Muscle layer of colon (tissue), 2 donors: Measurements from ENCODE around the gene KRTAP10-4.
A peak's percentile ranks its signal among the peaks of the same experiment; 100 is the strongest.
"Not testable (repeated sequence)": the region's sequence is repeated elsewhere in the genome, so short reads cannot be mapped to it uniquely, and the experiment has no call there.

ENCODE experiments used
- H3K27ac ChIP-seq: one replicate; pipeline ENCODE4 v1.7.0; 2013; ENCODE audit warnings: low read depth, mild to moderate bottlenecking, low read length, moderate library complexity
- H3K27me3 ChIP-seq, 2 donors: one replicate each; pipeline ENCODE4 v1.7.0; 2013; ENCODE audit warnings: low read length in 2 of 2, mild to moderate bottlenecking in 2 of 2; ENCODE audit not compliant: insufficient read depth in 2 of 2, control insufficient read depth in 1 of 2
- H3K36me3 ChIP-seq: one replicate; pipeline ENCODE4 v1.7.0; 2013; ENCODE audit warnings: mild to moderate bottlenecking, low read length; ENCODE audit not compliant: insufficient read depth
- H3K4me1 ChIP-seq: one replicate; pipeline ENCODE4 v1.7.0; 2013; ENCODE audit warnings: mild to moderate bottlenecking, low read length; ENCODE audit not compliant: insufficient read depth
- H3K4me3 ChIP-seq, 2 donors: one replicate each; pipeline ENCODE4 v1.7.0; 2013; ENCODE audit warnings: low read length in 2 of 2, low read depth in 1 of 2, mild to moderate bottlenecking in 1 of 2, moderate library complexity in 1 of 2
- H3K9ac ChIP-seq: one replicate; pipeline ENCODE4 v1.7.0; 2013; ENCODE audit warnings: low read length
- H3K9me3 ChIP-seq: one replicate; pipeline ENCODE4 v1.7.0; 2013; ENCODE audit warnings: mild to moderate bottlenecking, low read length
- donor health status: abdominal sarcoma.
- donor health status: Adenocarcinoma of cecum.

The KRTAP10-4 gene

DNA sequence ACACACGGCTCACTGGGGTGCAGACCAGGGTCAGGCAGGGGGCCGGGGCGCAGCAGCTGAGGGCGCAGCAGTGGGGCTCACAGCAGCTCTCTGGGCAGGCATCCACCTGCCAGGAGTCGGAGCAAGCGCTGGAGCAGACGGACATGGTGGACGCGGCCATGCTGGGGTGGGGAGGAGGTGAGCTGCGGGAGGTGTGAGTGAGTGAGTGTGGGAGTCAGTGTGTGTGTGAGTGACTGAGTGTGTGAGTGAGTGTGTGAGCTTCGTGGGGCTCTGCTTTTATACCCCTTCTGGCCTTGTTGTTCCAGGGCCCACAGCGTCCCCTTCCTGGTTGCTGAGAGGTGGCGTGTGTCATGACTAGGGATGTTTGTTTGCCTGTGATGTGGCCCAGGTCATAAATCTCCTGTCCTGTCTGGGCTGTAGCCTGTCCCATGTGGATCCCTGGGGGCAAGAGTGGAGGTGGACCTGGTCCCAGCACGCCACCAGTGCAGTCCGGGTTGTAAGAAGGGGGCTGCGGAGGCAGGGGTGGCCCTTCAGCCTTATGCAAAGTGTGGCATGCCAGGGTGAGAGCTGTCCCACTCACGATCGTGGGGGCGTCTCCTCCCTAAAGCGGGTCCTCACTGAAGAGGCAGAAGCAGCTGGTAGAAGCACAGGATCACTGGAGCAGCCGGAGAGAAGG lies 33.4 kb upstream of the KRTAP10-4 start, which contains the start of gene KRTAP10-1:
Gene KRTAP10-1 (minus strand): TSS at position 205 of the 676 bp plus-strand sequence. CDS start 45 bp downstream, at position 160.
- Histone ChIP-seq H3K27ac (no peak within 1 kb of the TSS), H3K27me3 (peaks cover 0 to 6% of the 10 kb centered on the region in 2 donors), H3K4me1 (no peaks in the 10 kb centered on the region), H3K9me3 (no peaks in the 10 kb centered on the region), H3K36me3 (no peaks in the 10 kb centered on the region), H3K9ac (no peak within 1 kb of the TSS), H3K4me3 (no peak within 1 kb of the TSS)

DNA sequence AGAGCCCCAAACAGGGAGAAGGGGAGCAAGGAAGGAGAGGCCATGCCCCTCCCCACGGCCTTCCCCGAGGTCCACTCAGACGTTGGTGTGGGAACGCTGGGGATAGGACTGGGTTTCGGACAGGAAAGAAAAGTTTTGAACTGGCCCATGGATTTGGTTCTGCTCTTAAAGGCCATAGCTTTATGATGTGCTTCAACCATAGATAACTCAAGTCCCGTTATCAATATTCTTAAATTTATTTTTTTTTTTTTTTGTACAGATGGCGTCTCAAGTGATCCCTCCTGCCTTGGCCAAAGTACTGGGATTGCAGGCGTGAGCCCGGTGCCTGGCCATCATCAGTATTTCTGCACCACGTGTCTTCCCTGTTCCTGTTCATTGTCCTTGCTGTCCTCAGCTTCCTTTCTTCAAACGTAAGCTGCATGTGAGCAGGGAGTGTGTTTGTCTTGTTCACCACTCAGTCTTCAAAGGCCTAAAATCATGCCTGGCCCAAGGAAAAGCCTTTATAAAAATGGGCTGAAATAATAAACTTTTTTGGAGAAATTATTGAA lies 32.7 kb upstream of the KRTAP10-4 start:
- no peaks in the 10 kb centered on the region for H3K36me3 ChIP-seq
- no peak overlapping the region for H3K27ac ChIP-seq
- no peaks in the 10 kb centered on the region for H3K9me3 ChIP-seq
- H3K4me3 ChIP-seq, result no peak overlapping the region
- peaks cover 0 to 6% of the 10 kb centered on the region in 2 donors for H3K27me3 ChIP-seq
- no peak overlapping the region for H3K9ac ChIP-seq
- no peaks in the 10 kb centered on the region for H3K4me1 ChIP-seq

GRCh38 chr21:44542716-44543115 lies 30.8 kb upstream of the KRTAP10-4 start:
- H3K36me3 ChIP-seq, result no peaks in the 10 kb centered on the region
- H3K9me3 ChIP-seq, result no peaks in the 10 kb centered on the region
- H3K4me1 ChIP-seq, result no peaks in the 10 kb centered on the region
- H3K27me3 ChIP-seq, result peaks cover 0 to 6% of the 10 kb centered on the region in 2 donors
- H3K9ac ChIP-seq, result no peak overlapping the region
- H3K27ac ChIP-seq, result no peak overlapping the region
- no peak overlapping the region for H3K4me3 ChIP-seq

DNA sequence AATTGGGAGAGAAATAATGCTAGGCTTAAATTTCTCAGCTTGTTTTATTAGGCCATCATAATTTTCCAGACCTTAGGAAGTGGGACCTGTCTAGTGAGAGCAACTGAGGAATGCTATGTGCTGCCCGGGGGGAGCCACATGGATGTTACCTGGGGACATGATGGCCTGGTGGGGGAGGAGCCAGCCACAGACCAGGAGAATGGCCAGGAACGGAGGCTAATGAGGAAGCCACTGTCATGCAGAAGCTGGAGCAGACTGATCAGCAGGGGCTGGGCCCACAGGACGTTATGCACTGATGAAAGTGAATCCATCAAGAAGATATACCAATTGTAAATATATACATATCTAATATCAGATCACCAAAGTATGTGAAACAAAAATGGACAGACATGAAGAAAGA lies 29.0 kb upstream of the KRTAP10-4 start:
- H3K4me3 ChIP-seq, result no peak overlapping the region

GRCh38 chr21:44547656-44548331 lies 25.7 kb upstream of the KRTAP10-4 start:
- Histone ChIP-seq H3K36me3 (no peaks in the 10 kb centered on the region), H3K4me1 (no peaks in the 10 kb centered on the region), H3K27me3 (no peaks in the 10 kb centered on the region), H3K9ac (no peak overlapping the region), H3K4me3 (no peak overlapping the region), H3K27ac (no peak overlapping the region), H3K9me3 (no peaks in the 10 kb centered on the region)

More for the DNA sequence above, 29.0 kb upstream of the KRTAP10-4 start:
- no peaks in the 10 kb centered on the region for H3K27me3 ChIP-seq
- H3K27ac ChIP-seq, result no peak overlapping the region
- no peak overlapping the region for H3K9ac ChIP-seq
- H3K9me3 ChIP-seq, result no peaks in the 10 kb centered on the region
- no peaks in the 10 kb centered on the region for H3K4me1 ChIP-seq
- no peaks in the 10 kb centered on the region for H3K36me3 ChIP-seq

DNA sequence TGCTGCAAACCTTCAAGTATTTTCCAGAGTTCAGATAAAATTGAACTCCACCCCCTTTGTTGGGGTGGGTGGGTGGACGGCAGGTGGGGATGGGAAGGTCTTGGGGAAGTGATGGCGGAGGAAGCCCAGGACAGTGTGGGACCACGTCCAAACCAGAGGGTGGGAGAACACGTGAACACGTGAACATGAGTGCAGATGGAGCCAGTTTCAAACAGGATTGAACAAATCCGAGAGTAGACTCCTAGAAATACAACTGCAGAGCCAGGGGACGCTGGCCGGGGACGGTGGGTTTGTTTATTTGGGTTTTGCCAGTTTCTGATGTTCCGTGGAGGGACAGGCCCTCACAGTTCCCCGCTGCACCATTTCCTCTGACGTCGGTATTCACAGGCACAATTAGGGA lies 25.1 kb upstream of the KRTAP10-4 start:
- Histone ChIP-seq H3K4me1 (no peaks in the 10 kb centered on the region), H3K9me3 (no peaks in the 10 kb centered on the region), H3K27ac (no peak overlapping the region), H3K36me3 (no peaks in the 10 kb centered on the region), H3K9ac (no peak overlapping the region), H3K27me3 (no peaks in the 10 kb centered on the region), H3K4me3 (peak overlapping the region in 1 of 2 donors; percentile 22)

DNA sequence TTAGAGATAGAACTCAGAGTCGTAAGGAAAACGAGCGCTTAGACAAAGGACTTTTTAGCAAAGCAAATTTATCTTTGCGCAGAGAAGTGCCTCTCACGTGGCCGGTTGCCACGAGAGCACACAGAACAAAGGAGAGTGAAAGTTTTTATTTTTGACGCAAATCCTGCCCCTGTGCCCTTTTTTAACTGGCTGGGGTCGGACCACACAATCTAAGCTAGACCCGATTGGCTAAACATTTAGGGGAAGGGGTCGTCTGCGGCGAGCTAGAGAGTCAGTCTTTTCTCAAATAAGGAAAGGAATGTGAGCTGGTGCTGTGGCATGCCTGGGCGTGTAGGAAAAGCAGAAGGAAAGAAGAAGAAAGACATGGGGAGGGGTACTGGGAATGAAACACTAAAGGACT lies 24.6 kb upstream of the KRTAP10-4 start:
- no peak overlapping the region for H3K27ac ChIP-seq
- H3K4me1 ChIP-seq, result no peaks in the 10 kb centered on the region
- no peaks in the 10 kb centered on the region for H3K36me3 ChIP-seq
- H3K4me3 ChIP-seq, result peak overlapping the region in 1 of 2 donors; percentile 22
- H3K9me3 ChIP-seq, result no peaks in the 10 kb centered on the region
- no peaks in the 10 kb centered on the region for H3K27me3 ChIP-seq
- H3K9ac ChIP-seq, result no peak overlapping the region

DNA sequence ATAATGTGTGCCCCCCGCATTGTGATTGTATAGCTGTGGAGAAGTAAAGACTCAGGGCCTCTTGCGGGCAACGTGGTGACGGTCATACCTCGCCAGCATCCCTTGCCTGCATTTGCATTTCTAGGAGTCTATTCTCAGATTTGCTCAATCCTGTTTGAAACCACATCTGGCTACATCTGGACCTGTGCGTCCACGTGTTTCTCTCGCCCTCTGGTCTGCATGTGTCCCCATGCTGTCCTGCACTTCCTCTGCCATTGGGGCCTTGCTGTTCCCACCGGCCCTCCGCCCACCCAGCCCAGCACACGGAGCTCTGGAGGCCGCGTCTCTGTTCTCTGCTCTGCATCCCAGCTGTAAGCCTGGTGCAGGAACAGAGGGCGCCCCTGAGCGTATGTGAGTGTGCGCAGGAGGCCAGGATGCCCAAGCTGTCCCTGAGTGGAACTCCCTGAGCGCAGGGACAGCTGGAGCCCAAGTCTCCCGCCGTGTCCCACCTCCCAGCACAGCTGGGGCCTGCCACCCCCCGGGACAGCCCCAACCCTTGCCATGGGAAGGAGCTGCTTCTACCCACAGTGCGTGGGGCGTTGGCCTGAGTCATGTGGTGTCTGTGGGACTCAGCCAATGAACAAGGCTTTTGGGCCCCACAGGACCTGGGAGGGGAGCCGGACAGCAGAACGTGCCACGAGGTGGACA lies 23.9 kb upstream of the KRTAP10-4 start:
- Histone ChIP-seq H3K36me3 (no peaks in the 10 kb centered on the region), H3K27me3 (no peaks in the 10 kb centered on the region), H3K4me3 (no peak overlapping the region), H3K27ac (no peak overlapping the region), H3K4me1 (no peaks in the 10 kb centered on the region), H3K9me3 (no peaks in the 10 kb centered on the region), H3K9ac (no peak overlapping the region)

DNA sequence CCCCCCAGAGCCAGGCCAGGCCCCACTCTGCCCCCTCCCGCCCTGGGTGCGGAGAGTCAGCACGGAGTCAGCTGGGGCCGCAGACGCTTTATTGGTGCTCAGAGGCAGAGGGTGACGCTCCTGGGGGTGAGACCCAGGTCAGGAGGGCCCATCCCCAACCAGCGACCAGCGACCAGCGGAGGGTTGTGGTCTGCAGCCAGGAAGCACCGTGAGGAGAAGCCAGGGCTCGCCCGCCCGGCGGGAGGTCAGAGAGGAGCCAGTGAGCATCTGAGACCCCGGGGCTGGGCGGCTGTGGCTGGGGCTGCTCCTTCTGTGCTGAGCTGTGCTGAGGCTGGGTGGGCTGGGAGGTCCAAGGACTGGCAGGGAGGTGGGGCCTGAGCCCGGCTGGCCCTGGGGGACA lies 23.2 kb upstream of the KRTAP10-4 start:
- not testable (repeated sequence) for H3K9me3 ChIP-seq, H3K27ac ChIP-seq, H3K36me3 ChIP-seq, H3K4me1 ChIP-seq, H3K4me3 ChIP-seq, H3K9ac ChIP-seq, H3K27me3 ChIP-seq

- H3K27me3 ChIP-seq, result no peaks in the 10 kb centered on the region
- H3K4me3 ChIP-seq, result no peak overlapping the region
- no peaks in the 10 kb centered on the region for H3K9me3 ChIP-seq
- H3K27ac ChIP-seq, result no peak overlapping the region
- no peak overlapping the region for H3K9ac ChIP-seq
- H3K4me1 ChIP-seq, result no peaks in the 10 kb centered on the region
- H3K36me3 ChIP-seq, result no peaks in the 10 kb centered on the region
Measured at GRCh38 chr21:44550807-44551206, 22.7 kb upstream of the KRTAP10-4 start.

GRCh38 chr21:44551340-44551961 lies 22.1 kb upstream of the KRTAP10-4 start, which contains the start of gene KRTAP10-2:
KRTAP10-2 (minus strand) TSS chr21:44551505; CDS start chr21:44551458, 47 bp downstream.
- H3K4me3 ChIP-seq, result no peak within 1 kb of the TSS
- H3K4me1 ChIP-seq, result no peaks in the 10 kb centered on the region
- no peak within 1 kb of the TSS for H3K9ac ChIP-seq
- H3K27me3 ChIP-seq, result no peaks in the 10 kb centered on the region
- no peaks in the 10 kb centered on the region for H3K9me3 ChIP-seq
- no peaks in the 10 kb centered on the region for H3K36me3 ChIP-seq
- no peak within 1 kb of the TSS for H3K27ac ChIP-seq
